Amygdala (tissue), 56 donors: Measurements from ENCODE around the gene ATXN7L1.

Source experiments
- DNase-seq, 56 donors: peaks; one replicate each; lab custom pipeline; 2025; lab: John Stamatoyannopoulos, UW

ATXN7L1 gene

GRCh38 chr7:105638334-105638733, 238.1 kb downstream of the ATXN7L1 start:
- no peak for DNase-seq

GRCh38 chr7:105637755-105638154, 238.6 kb downstream of the ATXN7L1 start:
- DNase-seq = no peak

GRCh38 chr7:105636982-105637381, 239.4 kb downstream of the ATXN7L1 start:
- no peak for DNase-seq

GRCh38 chr7:105635197-105635596, 241.2 kb downstream of the ATXN7L1 start:
- DNase-seq = peak in 1 of 56 donors; percentile 21

- DNase-seq = no peak
These were observed 250.4 kb downstream of the ATXN7L1 start for GRCh38 chr7:105625986-105626385.

- no peak for DNase-seq
These were observed 252.5 kb downstream of the ATXN7L1 start for GRCh38 chr7:105623906-105624305.

GRCh38 chr7:105623378-105623777, 253.0 kb downstream of the ATXN7L1 start:
- DNase-seq = no peak

- peak in 3 of 56 donors; percentile 7 to 29 (median 9) for DNase-seq
These were observed 254.2 kb downstream of the ATXN7L1 start for GRCh38 chr7:105622106-105622731.

- peak in 32 of 56 donors; percentile 7 to 73 (median 22) for DNase-seq
These were observed 254.8 kb downstream of the ATXN7L1 start for GRCh38 chr7:105621617-105622016.

- no peak for DNase-seq
These were observed 255.2 kb downstream of the ATXN7L1 start for GRCh38 chr7:105621176-105621575.

- DNase-seq = no peak
These were observed 256.8 kb downstream of the ATXN7L1 start for GRCh38 chr7:105619590-105619989.

GRCh38 chr7:105618016-105618296, 258.4 kb downstream of the ATXN7L1 start:
- no peak for DNase-seq

GRCh38 chr7:105617280-105618015, 259.0 kb downstream of the ATXN7L1 start:
- DNase-seq = no peak

GRCh38 chr7:105614341-105614840, 262.0 kb downstream of the ATXN7L1 start:
- no peak for DNase-seq

- DNase-seq = no peak
These were observed 262.6 kb downstream of the ATXN7L1 start for GRCh38 chr7:105613611-105614330.

GRCh38 chr7:105612806-105613205, 263.6 kb downstream of the ATXN7L1 start:
- no peak for DNase-seq

GRCh38 chr7:105611856-105612775, 264.3 kb downstream of the ATXN7L1 start:
- DNase-seq = no peak

- DNase-seq = peak in 6 of 56 donors; percentile 2 to 31 (median 4)
These were observed 266.1 kb downstream of the ATXN7L1 start for GRCh38 chr7:105610165-105610930.
